ENCODE data around the gene MED29.

The MED29 gene

GRCh38 chr19:39360599-39360998 is 30.6 kb upstream of the MED29 start:
- no peak for DNase-seq (ENCODE audit: low spot score)
- no peak overlapping the region for H3K4me3 ChIP-seq
- no peak for TF ChIP-seq CTCF (IDR thresholded peaks at IDR 0.05)
- peak overlapping the region in 1 of 2 donors; percentile 86 for H3K27ac ChIP-seq

- H3K27ac ChIP-seq, result peak overlapping the region in 1 of 2 donors; percentile 86
- no peak overlapping the region for H3K4me3 ChIP-seq
- DNase-seq (ENCODE audit: low spot score), result no peak
- no peak for TF ChIP-seq CTCF (IDR thresholded peaks at IDR 0.05)
These were observed 28.2 kb upstream of the MED29 start for GRCh38 chr19:39362682-39363657.

GRCh38 chr19:39363901-39364457 is 27.2 kb upstream of the MED29 start:
- Histone ChIP-seq H3K27ac (peak overlapping the region in 1 of 2 donors; percentile 86), H3K4me3 (no peak overlapping the region)
- DNase-seq (ENCODE audit: low spot score), result no peak
- no peak for TF ChIP-seq CTCF (IDR thresholded peaks at IDR 0.05)

GRCh38 chr19:39365531-39365930 is 25.6 kb upstream of the MED29 start:
- Histone ChIP-seq H3K4me3 (no peak overlapping the region), H3K27ac (peak overlapping the region in 1 of 2 donors; percentile 5)
- no peak for DNase-seq (ENCODE audit: low spot score)
- TF ChIP-seq CTCF (IDR thresholded peaks at IDR 0.05), result no peak

- Histone ChIP-seq H3K4me3 (no peak overlapping the region), H3K27ac (no peak overlapping the region)
- no peak for DNase-seq (ENCODE audit: low spot score)
- no peak for TF ChIP-seq CTCF (IDR thresholded peaks at IDR 0.05)
These were observed 22.0 kb upstream of the MED29 start for GRCh38 chr19:39369200-39369599.

- no peak for TF ChIP-seq CTCF (IDR thresholded peaks at IDR 0.05)
- no peak for DNase-seq (ENCODE audit: low spot score)
- Histone ChIP-seq H3K4me3 (no peak overlapping the region), H3K27ac (peak overlapping the region in 1 of 2 donors; percentile 96)
These were observed 20.4 kb upstream of the MED29 start for GRCh38 chr19:39370735-39371134.

Data from coronary artery (tissue), 2 donors.